Activated CD4-positive, alpha-beta T cell treated with anti-CD3 and anti-CD28 coated beads, Interleukin-2, amount 10 ng/mL, durations not matched to agents 24 days and 14 days (primary cell): ENCODE measurements around the gene SEPTIN8. TPM values are rescaled to one million over a fixed set of nuclear protein-coding genes. Genes with fewer than 3 reads are reported as not detected.
A peak's percentile ranks its signal among the peaks of the same experiment; 100 is the strongest.

Experiments
- DNase-seq: peaks from one replicate; pipeline ENCODE4 v3.0.0; 2022
- H3K27ac Mint-ChIP-seq: one replicate; pipeline ENCODE4 v1.8.0; 2022; ENCODE audit warnings: mild to moderate bottlenecking, mixed read lengths
- H3K27me3 Mint-ChIP-seq: one replicate; pipeline ENCODE4 v1.8.0; 2022; ENCODE audit warnings: mixed read lengths
- H3K36me3 Mint-ChIP-seq: one replicate; pipeline ENCODE4 v1.8.0; 2022; ENCODE audit warnings: low read depth, mild to moderate bottlenecking, mixed read lengths
- H3K4me1 Mint-ChIP-seq: one replicate; pipeline ENCODE4 v1.8.0; 2021; ENCODE audit warnings: mixed read lengths
- H3K4me3 Mint-ChIP-seq: one replicate; pipeline ENCODE4 v1.8.0; 2022; ENCODE audit warnings: mild to moderate bottlenecking, moderate library complexity, mixed read lengths
- H3K9me3 Mint-ChIP-seq: one replicate; pipeline ENCODE4 v1.8.0; 2021; ENCODE audit warnings: mixed read lengths
- intact Hi-C: fragments of 100-400 bp; cut with micrococcal nuclease; formaldehyde crosslinking; loops from one replicate; pipeline ENCODE4 v1.15.1; 2023
- total RNA-seq: library from RNA; stranded (reverse); gene quantifications from 2 replicates; pipeline ENCODE4 v1.2.3, GENCODE V29; 2022

Gene SEPTIN8
- total RNA-seq = 43.8 and 45.4 TPM in 2 replicates

DNA sequence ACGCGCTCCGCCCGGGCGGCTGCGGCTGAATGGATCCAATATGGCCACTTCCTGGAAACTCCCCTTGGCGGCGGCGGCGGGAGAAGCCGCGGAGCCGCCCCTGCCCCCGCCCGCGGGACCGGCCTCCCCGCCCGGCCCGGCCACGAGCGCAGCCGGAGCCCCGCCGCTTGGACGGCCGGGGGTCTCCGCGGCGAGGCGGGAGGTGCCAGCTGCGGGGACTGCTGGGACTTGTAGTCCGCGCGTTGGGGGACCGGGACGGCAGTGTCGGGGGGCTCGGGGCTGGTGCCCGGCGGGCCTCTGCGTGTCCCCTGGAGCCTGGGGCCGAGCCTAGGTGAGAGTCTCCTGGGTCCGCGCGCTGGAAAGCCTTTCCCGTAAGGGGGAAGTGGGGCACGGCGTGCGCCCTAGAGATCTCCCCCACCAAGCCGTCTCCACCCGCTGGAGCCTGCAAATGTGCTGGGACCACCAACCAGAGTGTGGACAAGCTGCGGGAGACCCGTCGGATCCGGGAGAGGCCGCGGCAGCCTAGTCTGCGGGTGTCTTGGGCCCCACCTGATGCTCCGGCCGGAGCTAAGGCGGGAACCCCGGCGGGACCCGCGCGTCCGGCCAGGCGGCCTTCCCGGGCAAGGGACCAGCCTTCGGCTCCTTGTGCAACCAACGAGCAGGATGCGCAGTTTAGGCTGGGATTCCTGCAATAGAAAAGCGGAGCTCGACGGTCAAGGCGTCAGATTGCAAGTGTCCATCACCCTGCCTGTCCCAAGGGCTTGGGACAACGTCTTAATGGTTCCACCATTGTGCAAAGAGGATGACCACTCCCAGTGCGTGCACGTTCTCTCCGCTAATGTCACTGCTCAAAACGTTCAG lies at the start of gene SEPTIN8:
SEPTIN8 (minus strand) TSS at position 31 of the 861 bp plus-strand sequence. CDS start 102 bp downstream, outside the sequence.
- H3K9me3 Mint-ChIP-seq = no peaks in the 10 kb centered on the region
- peaks cover 44% of the 10 kb centered on the region for H3K27me3 Mint-ChIP-seq
- DNase-seq = peak; percentile 88
- H3K4me1 Mint-ChIP-seq = peaks cover 46% of the 10 kb centered on the region
- intact Hi-C loops = loop anchor here (2.0 kb wide), 2 partner anchors 25 to 41 kb away; partner anchors contain the start of gene KIF3A
- peak within 1 kb of the TSS; percentile 87 for H3K4me3 Mint-ChIP-seq
- peaks cover 3% of the 10 kb centered on the region for H3K36me3 Mint-ChIP-seq
- H3K27ac Mint-ChIP-seq = peak within 1 kb of the TSS; percentile 82

- H3K27ac Mint-ChIP-seq = no peak overlapping the region
- H3K4me3 Mint-ChIP-seq = peak overlapping the region; percentile 28
- peaks cover 24% of the 10 kb centered on the region for H3K4me1 Mint-ChIP-seq
- intact Hi-C loops = loop anchor here (5.0 kb wide), 1 partner anchor 164 kb away; no protein-coding TSS in a partner anchor
- DNase-seq = no peak
- H3K9me3 Mint-ChIP-seq = no peaks in the 10 kb centered on the region
- peaks cover 56% of the 10 kb centered on the region for H3K27me3 Mint-ChIP-seq
- H3K36me3 Mint-ChIP-seq = no peaks in the 10 kb centered on the region
Observed at GRCh38 chr5:132826424-132827082, 49.5 kb upstream of the SEPTIN8 start.

GRCh38 chr5:132825834-132826391 lies 48.9 kb upstream of the SEPTIN8 start:
- intact Hi-C loops = loop anchor here (5.0 kb wide), 1 partner anchor 164 kb away; no protein-coding TSS in a partner anchor
- Mint-ChIP-seq H3K36me3 (no peaks in the 10 kb centered on the region), H3K9me3 (no peaks in the 10 kb centered on the region), H3K4me3 (peak overlapping the region; percentile 55), H3K4me1 (peaks cover 19% of the 10 kb centered on the region), H3K27me3 (peaks cover 50% of the 10 kb centered on the region), H3K27ac (no peak overlapping the region)
- DNase-seq = peak; percentile 83

- Mint-ChIP-seq H3K27ac (no peak overlapping the region), H3K9me3 (no peaks in the 10 kb centered on the region), H3K4me3 (peak overlapping the region; percentile 60), H3K4me1 (peaks cover 22% of the 10 kb centered on the region), H3K36me3 (no peaks in the 10 kb centered on the region), H3K27me3 (peaks cover 52% of the 10 kb centered on the region)
- DNase-seq = no peak
- intact Hi-C loops = loop anchor here (5.0 kb wide), 1 partner anchor 163 kb away; no protein-coding TSS in a partner anchor
Observed at GRCh38 chr5:132825033-132825833, 48.2 kb upstream of the SEPTIN8 start.

- Mint-ChIP-seq H3K27me3 (peaks cover 52% of the 10 kb centered on the region), H3K27ac (peak overlapping the region; percentile 34), H3K4me3 (peak overlapping the region; percentile 60), H3K4me1 (peaks cover 25% of the 10 kb centered on the region), H3K36me3 (no peaks in the 10 kb centered on the region), H3K9me3 (no peaks in the 10 kb centered on the region)
- intact Hi-C loops = loop anchor here (5.0 kb wide), 1 partner anchor 182 kb away; no protein-coding TSS in a partner anchor
- peak; percentile 57 for DNase-seq
Observed at GRCh38 chr5:132824426-132824825, 47.4 kb upstream of the SEPTIN8 start.

DNA sequence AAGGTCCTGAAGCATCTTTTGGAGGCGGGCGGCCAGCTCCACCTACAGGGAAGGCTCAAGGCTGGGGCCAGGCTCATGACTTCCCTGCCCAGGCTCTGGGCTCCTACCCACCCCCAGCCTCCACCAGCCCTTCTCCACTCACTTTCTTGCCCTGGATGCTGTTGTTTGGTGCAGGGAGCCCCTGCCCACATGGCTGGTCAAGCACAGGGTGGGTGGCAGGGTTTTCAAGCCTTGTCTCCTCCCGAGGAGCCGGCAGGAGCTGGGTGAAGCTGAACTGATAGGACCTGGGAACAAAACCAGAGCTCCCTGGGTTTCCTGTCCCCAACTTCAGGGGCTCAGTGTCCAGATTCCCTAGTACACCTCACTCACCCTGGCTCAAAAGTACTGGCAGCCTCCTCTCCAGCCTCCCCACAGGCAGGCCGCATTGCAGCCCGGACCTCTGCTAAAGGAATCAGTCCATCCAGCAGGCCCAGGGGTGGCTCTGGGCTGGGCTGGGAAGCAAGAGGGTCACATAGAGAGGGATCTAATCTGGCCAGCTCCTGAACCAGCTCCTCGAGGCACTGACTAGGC lies 46.5 kb upstream of the SEPTIN8 start:
- peaks cover 23% of the 10 kb centered on the region for H3K4me1 Mint-ChIP-seq
- no peaks in the 10 kb centered on the region for H3K9me3 Mint-ChIP-seq
- H3K4me3 Mint-ChIP-seq = peak overlapping the region; percentile 39
- H3K27me3 Mint-ChIP-seq = peaks cover 51% of the 10 kb centered on the region
- H3K27ac Mint-ChIP-seq = no peak overlapping the region
- intact Hi-C loops = loop anchor here (5.0 kb wide), 1 partner anchor 181 kb away; no protein-coding TSS in a partner anchor
- DNase-seq = no peak
- no peaks in the 10 kb centered on the region for H3K36me3 Mint-ChIP-seq

DNA sequence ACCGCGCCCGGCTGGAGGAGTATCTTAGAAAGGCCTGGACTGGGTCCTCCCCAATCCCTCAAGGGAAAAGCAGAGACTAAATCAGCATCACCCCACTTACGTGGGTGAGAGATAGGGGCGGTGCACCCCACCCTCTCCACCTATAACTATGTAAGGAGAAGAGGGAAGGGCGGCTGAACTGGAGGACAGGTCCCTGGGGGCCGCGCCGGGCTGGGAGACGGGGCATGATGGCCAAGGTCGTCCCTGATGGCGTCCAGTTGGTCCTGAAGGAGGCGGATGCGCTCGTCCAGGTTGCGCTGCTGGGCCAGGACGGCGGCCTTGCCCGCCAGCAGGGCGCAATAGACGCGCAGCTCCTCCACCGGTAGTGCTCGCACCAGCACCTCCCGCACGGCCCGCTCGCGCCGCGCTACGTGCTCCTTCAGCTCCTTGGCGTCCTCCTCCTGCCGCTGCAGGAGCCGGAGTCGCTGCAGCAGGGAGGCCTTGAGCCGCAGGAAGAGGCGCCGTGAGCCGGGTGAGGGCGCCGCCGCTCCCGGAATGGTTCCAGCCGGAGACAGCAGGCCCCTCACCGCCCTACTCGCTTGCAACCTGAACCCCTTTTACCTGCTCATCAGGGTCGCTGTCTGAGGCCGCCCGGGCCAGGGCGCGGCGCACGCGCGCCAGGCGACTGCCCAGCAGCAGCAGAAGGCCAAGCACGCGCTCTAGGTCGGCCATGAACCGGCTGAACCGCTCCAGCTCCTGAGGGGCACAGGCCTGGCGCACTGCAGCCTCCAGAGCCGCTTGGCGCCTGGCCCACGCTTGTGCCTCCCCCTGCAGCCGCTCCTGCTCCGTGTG lies 45.8 kb upstream of the SEPTIN8 start:
- peak overlapping the region; percentile 61 for H3K4me3 Mint-ChIP-seq
- H3K36me3 Mint-ChIP-seq = no peaks in the 10 kb centered on the region
- peaks cover 22% of the 10 kb centered on the region for H3K4me1 Mint-ChIP-seq
- H3K27ac Mint-ChIP-seq = no peak overlapping the region
- H3K27me3 Mint-ChIP-seq = peaks cover 50% of the 10 kb centered on the region
- DNase-seq = peak; percentile 75
- intact Hi-C loops = loop anchor here (5.0 kb wide), 1 partner anchor 181 kb away; no protein-coding TSS in a partner anchor
- H3K9me3 Mint-ChIP-seq = no peaks in the 10 kb centered on the region

DNA sequence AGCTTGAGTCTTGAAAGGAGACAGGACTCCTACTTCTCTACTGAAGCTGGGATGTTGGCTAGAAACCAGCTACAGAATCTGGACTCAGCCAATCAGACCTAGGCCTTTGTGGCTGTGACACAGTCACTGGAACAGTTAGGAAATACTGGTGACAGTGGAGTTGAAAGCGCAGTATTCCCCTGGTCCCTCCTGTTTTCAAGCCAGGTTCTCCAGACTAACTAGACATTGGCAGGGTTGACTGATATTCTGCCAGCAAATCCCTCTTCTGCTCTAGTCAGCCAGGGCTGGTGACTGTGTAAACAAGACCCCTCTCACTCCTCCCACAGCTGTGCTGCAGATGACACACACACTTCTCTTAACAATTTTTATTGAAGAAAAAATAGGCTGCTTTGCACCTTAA lies 44.8 kb upstream of the SEPTIN8 start:
- H3K9me3 Mint-ChIP-seq = no peaks in the 10 kb centered on the region
- H3K27ac Mint-ChIP-seq = no peak overlapping the region
- H3K4me3 Mint-ChIP-seq = no peak overlapping the region
- no peak for DNase-seq
- no peaks in the 10 kb centered on the region for H3K36me3 Mint-ChIP-seq
- intact Hi-C loops = loop anchor here (2.0 to 5.0 kb wide), 4 partner anchors 71 to 321 kb away; partner anchors contain the start of gene KIF3A
- H3K4me1 Mint-ChIP-seq = peaks cover 15% of the 10 kb centered on the region
- peaks cover 40% of the 10 kb centered on the region for H3K27me3 Mint-ChIP-seq

GRCh38 chr5:132821350-132821749 lies 44.3 kb upstream of the SEPTIN8 start:
- no peaks in the 10 kb centered on the region for H3K9me3 Mint-ChIP-seq
- intact Hi-C loops = loop anchor here (2.0 to 5.0 kb wide), 4 partner anchors 71 to 321 kb away; partner anchors contain the start of gene KIF3A

DNA sequence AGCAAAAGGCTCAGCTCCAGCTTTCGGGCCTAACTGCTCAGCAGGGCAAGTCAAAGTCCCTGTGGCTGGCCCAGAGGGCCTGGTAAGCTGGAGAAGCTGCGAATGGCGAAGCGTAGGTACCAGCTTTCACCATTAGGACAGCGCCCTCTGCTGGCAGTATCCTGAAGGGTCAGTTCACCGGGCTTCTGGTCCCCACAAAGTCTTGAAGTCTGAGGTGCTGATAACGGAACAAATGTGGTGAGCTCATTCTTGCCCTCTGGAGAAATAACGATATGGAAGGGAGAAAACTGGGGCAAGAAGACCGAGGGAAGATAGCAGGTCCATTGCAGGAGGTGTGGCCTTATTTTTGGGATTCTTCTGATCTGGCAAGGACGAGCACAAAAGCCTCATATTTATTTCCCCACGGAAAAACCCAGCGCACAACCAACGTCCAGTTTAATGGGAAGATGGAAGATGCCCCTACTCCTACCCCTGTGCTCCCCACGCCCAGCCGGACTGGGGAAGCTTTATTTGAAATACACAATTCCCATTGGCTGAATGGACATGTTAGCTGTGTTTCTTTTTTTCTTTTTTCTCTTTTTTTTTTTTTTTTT lies 43.2 kb upstream of the SEPTIN8 start:
- Mint-ChIP-seq H3K27ac (no peak overlapping the region), H3K27me3 (peaks cover 39% of the 10 kb centered on the region), H3K4me1 (peaks cover 15% of the 10 kb centered on the region), H3K9me3 (no peaks in the 10 kb centered on the region), H3K36me3 (no peaks in the 10 kb centered on the region), H3K4me3 (peak overlapping the region; percentile 37)
- intact Hi-C loops = loop anchor here (1.0 to 5.0 kb wide), 8 partner anchors 69 to 434 kb away; partner anchors contain the start of gene KIF3A
- peak; percentile 97 for DNase-seq

More at GRCh38 chr5:132821350-132821749, 44.3 kb upstream of the SEPTIN8 start:
- H3K4me1 Mint-ChIP-seq = peaks cover 15% of the 10 kb centered on the region
- H3K27me3 Mint-ChIP-seq = peaks cover 38% of the 10 kb centered on the region
- H3K4me3 Mint-ChIP-seq = no peak overlapping the region
- DNase-seq = no peak
- no peak overlapping the region for H3K27ac Mint-ChIP-seq
- no peaks in the 10 kb centered on the region for H3K36me3 Mint-ChIP-seq

DNA sequence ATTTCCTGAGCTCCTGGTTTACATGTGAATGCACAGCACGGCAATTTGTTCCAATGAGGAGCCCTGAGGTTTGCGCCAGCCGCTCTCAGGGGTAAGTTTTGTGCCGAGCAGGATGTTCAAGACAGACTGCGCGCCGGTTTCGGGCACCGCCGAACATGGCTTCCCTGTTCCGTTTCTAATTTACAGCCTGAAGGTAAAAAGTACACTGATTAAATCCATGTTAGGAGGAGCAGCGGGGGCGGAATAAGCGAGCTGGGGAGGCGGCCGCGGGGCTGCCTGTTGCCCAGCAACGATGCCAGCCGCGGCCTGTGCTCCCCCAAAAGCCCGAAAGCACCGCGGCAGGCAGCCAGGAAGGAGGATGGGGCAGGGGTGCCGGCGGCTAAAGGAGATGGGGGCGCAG lies 42.4 kb upstream of the SEPTIN8 start:
- no peaks in the 10 kb centered on the region for H3K36me3 Mint-ChIP-seq
- peaks cover 15% of the 10 kb centered on the region for H3K4me1 Mint-ChIP-seq
- H3K27ac Mint-ChIP-seq = no peak overlapping the region
- H3K27me3 Mint-ChIP-seq = peaks cover 37% of the 10 kb centered on the region
- DNase-seq = peak; percentile 63
- H3K9me3 Mint-ChIP-seq = no peaks in the 10 kb centered on the region
- peak overlapping the region; percentile 43 for H3K4me3 Mint-ChIP-seq
- intact Hi-C loops = no loop called here

- intact Hi-C loops = no loop called here
- no peak for DNase-seq
- no peaks in the 10 kb centered on the region for H3K9me3 Mint-ChIP-seq
Observed at GRCh38 chr5:132817011-132817410, 40.0 kb upstream of the SEPTIN8 start.

More at GRCh38 chr5:132817011-132817410, 40.0 kb upstream of the SEPTIN8 start:
- no peak overlapping the region for H3K4me3 Mint-ChIP-seq
- H3K36me3 Mint-ChIP-seq = no peaks in the 10 kb centered on the region
- peaks cover 20% of the 10 kb centered on the region for H3K4me1 Mint-ChIP-seq
- peaks cover 40% of the 10 kb centered on the region for H3K27me3 Mint-ChIP-seq
- H3K27ac Mint-ChIP-seq = no peak overlapping the region
